ENCODE data around the gene CLEC7A.

- TF ChIP-seq CTCF (IDR thresholded peaks at IDR 0.05) (no peak), POLR2AphosphoS5 (IDR thresholded peaks at IDR 0.05) (no peak), POLR2A (IDR thresholded peaks at IDR 0.05) (no peak), EP300 (IDR thresholded peaks at IDR 0.05; ENCODE audit: low read depth) (no peak)
These were observed 30.8 kb upstream of the CLEC7A start for GRCh38 chr12:10160617-10161385.
